ENCODE results near the gene ABCC1. TPM values are rescaled to one million over a fixed set of nuclear protein-coding genes. Genes with fewer than 3 reads are reported as not detected.

The ABCC1 gene
- polyA plus RNA-seq, 1 donor from 2014 or later = 3.0 TPM

- TF ChIP-seq SMC3 (conservative IDR thresholded peaks at IDR 0.05; ENCODE audit: poor library complexity) (no peak), TAF1 (IDR thresholded peaks at IDR 0.05; ENCODE audit: low read depth) (no peak), EP300 (conservative IDR thresholded peaks at IDR 0.05; ENCODE audit: poor library complexity, severe bottlenecking) (no peak), RAD21 (conservative IDR thresholded peaks at IDR 0.05) (no peak), POLR2AphosphoS5 (IDR thresholded peaks at IDR 0.05) (no peak), CTCF (IDR thresholded peaks at IDR 0.05; ENCODE audit: poor library complexity, severe bottlenecking) (no peak), MXI1 (conservative IDR thresholded peaks at IDR 0.05; ENCODE audit: poor library complexity, severe bottlenecking) (no peak), REST (IDR thresholded peaks at IDR 0.05; ENCODE audit: borderline replicate concordance) (no peak), EZH2 (IDR thresholded peaks at IDR 0.05; ENCODE audit: borderline replicate concordance, insufficient read depth, low read length, poor library complexity, severe bottlenecking) (no peak)
- Histone ChIP-seq H3F3A (ENCODE audit: insufficient read depth, low read length, poor library complexity, severe bottlenecking) (no peaks in the 10 kb centered on the region), H3K27ac (ENCODE audit: low read length) (no peak overlapping the region), H3K36me3 (ENCODE audit: insufficient read depth, low read length) (no peaks in the 10 kb centered on the region), H3K4me3 (ENCODE audit: low read length) (no peak overlapping the region), H4K20me1 (ENCODE audit: insufficient read depth) (no peaks in the 10 kb centered on the region), H3K27me3 (ENCODE audit: insufficient read depth, low read depth, low read length) (peaks cover 5% of the 10 kb centered on the region), H2AFZ (ENCODE audit: low read depth, low read length) (no peak overlapping the region), H3K9ac (ENCODE audit: low read length) (no peak overlapping the region), H3K9me2 (ENCODE audit: insufficient read depth, low read length) (no peaks in the 10 kb centered on the region), H3K9me3 (ENCODE audit: low read length) (no peaks in the 10 kb centered on the region), H3K79me2 (replicated peaks; ENCODE audit: insufficient read depth, low read length) (peaks cover 9% of the 10 kb centered on the region), H3K4me2 (ENCODE audit: low read length) (no peak overlapping the region)
Observed at GRCh38 chr16:15946257-15947044, 3.0 kb upstream of the ABCC1 start.

GRCh38 chr16:15947983-15948509 lies 1.4 kb upstream of the ABCC1 start:
- TF ChIP-seq TAF1 (IDR thresholded peaks at IDR 0.05; ENCODE audit: low read depth) (no peak), REST (IDR thresholded peaks at IDR 0.05; ENCODE audit: borderline replicate concordance) (no peak), EP300 (conservative IDR thresholded peaks at IDR 0.05; ENCODE audit: poor library complexity, severe bottlenecking) (no peak), RAD21 (conservative IDR thresholded peaks at IDR 0.05) (no peak), EZH2 (IDR thresholded peaks at IDR 0.05; ENCODE audit: borderline replicate concordance, insufficient read depth, low read length, poor library complexity, severe bottlenecking) (no peak), CTCF (IDR thresholded peaks at IDR 0.05; ENCODE audit: poor library complexity, severe bottlenecking) (no peak), SMC3 (conservative IDR thresholded peaks at IDR 0.05; ENCODE audit: poor library complexity) (no peak), MXI1 (conservative IDR thresholded peaks at IDR 0.05; ENCODE audit: poor library complexity, severe bottlenecking) (no peak), POLR2AphosphoS5 (IDR thresholded peaks at IDR 0.05) (no peak)
- H3K4me3 ChIP-seq (ENCODE audit: low read length) = no peak overlapping the region
- H4K20me1 ChIP-seq (ENCODE audit: insufficient read depth) = no peaks in the 10 kb centered on the region
- no peak overlapping the region for H3K9ac ChIP-seq (ENCODE audit: low read length)
- peaks cover 10% of the 10 kb centered on the region for H3K79me2 ChIP-seq (replicated peaks; ENCODE audit: insufficient read depth, low read length)
- no peaks in the 10 kb centered on the region for H3K9me3 ChIP-seq (ENCODE audit: low read length)
- H3K27ac ChIP-seq (ENCODE audit: low read length) = no peak overlapping the region
- no peaks in the 10 kb centered on the region for H3K9me2 ChIP-seq (ENCODE audit: insufficient read depth, low read length)
- H3K4me2 ChIP-seq (ENCODE audit: low read length) = no peak overlapping the region
- H3K27me3 ChIP-seq (ENCODE audit: insufficient read depth, low read depth, low read length) = peaks cover 5% of the 10 kb centered on the region
- no peak overlapping the region for H2AFZ ChIP-seq (ENCODE audit: low read depth, low read length)
- no peaks in the 10 kb centered on the region for H3F3A ChIP-seq (ENCODE audit: insufficient read depth, low read length, poor library complexity, severe bottlenecking)
- no peaks in the 10 kb centered on the region for H3K36me3 ChIP-seq (ENCODE audit: insufficient read depth, low read length)
